Nephron progenitor cell (in vitro differentiated cells): ENCODE results near the gene BSCL2.

Experiments used
- DNase-seq: peaks from one replicate; pipeline ENCODE4 v3.0.0; 2021
- H3K27ac Mint-ChIP-seq: 2 replicates; pipeline ENCODE4 v1.8.0; 2021; ENCODE audit warnings: mild to moderate bottlenecking, moderate library complexity, mixed read lengths
- H3K27me3 Mint-ChIP-seq: 2 replicates; pipeline ENCODE4 v1.8.0; 2021; ENCODE audit warnings: mild to moderate bottlenecking, low read depth, mixed read lengths; ENCODE audit not compliant: poor library complexity
- H3K36me3 Mint-ChIP-seq: 2 replicates; pipeline ENCODE4 v1.8.0; 2021; ENCODE audit warnings: low read depth, mixed read lengths
- H3K4me1 Mint-ChIP-seq: 2 replicates; pipeline ENCODE4 v1.8.0; 2021; ENCODE audit warnings: mixed read lengths
- H3K4me3 Mint-ChIP-seq: 2 replicates; pipeline ENCODE4 v1.8.0; 2021; ENCODE audit warnings: mild to moderate bottlenecking, moderate library complexity, mixed read lengths
- H3K9me3 Mint-ChIP-seq: 2 replicates; pipeline ENCODE4 v1.8.0; 2021; ENCODE audit warnings: mild to moderate bottlenecking, moderate library complexity, mixed read lengths
- CTCF ChIP-seq: fragments of 200-600 bp; sonication (generic); IDR thresholded peaks from 2 replicates; pipeline ENCODE4 v1.5.0; 2021; ENCODE audit warnings: antibody characterized with exemption

BSCL2 gene

GRCh38 chr11:62648185-62648966 lies 58.8 kb downstream of the BSCL2 start:
- no peak overlapping the region for H3K4me3 Mint-ChIP-seq
- H3K27ac Mint-ChIP-seq, result no peak overlapping the region
- peaks cover 4% of the 10 kb centered on the region for H3K27me3 Mint-ChIP-seq
- no peaks in the 10 kb centered on the region for H3K9me3 Mint-ChIP-seq
- peaks cover 38% of the 10 kb centered on the region for H3K4me1 Mint-ChIP-seq
- H3K36me3 Mint-ChIP-seq, result peaks cover 20% of the 10 kb centered on the region
- no peak for DNase-seq
- TF ChIP-seq CTCF, result no peak

- Mint-ChIP-seq H3K4me1 (peaks cover 35% of the 10 kb centered on the region), H3K27me3 (peaks cover 4% of the 10 kb centered on the region), H3K36me3 (peaks cover 20% of the 10 kb centered on the region), H3K4me3 (no peak overlapping the region), H3K27ac (peak overlapping the region; percentile 32), H3K9me3 (no peaks in the 10 kb centered on the region)
- DNase-seq, result no peak
- TF ChIP-seq CTCF, result no peak
These were observed 59.6 kb downstream of the BSCL2 start for GRCh38 chr11:62647609-62648005.

- Mint-ChIP-seq H3K4me3 (peak overlapping the region; percentile 99), H3K27ac (peak overlapping the region; percentile 99), H3K4me1 (peaks cover 29% of the 10 kb centered on the region), H3K9me3 (no peaks in the 10 kb centered on the region), H3K27me3 (peaks cover 4% of the 10 kb centered on the region), H3K36me3 (peaks cover 20% of the 10 kb centered on the region)
- no peak for DNase-seq
- TF ChIP-seq CTCF, result no peak
These were observed 60.2 kb downstream of the BSCL2 start for GRCh38 chr11:62646825-62647608.

- peaks cover 24% of the 10 kb centered on the region for H3K36me3 Mint-ChIP-seq
- peaks cover 6% of the 10 kb centered on the region for H3K27me3 Mint-ChIP-seq
- H3K27ac Mint-ChIP-seq, result peak within 1 kb of the TSS; percentile 99
- H3K9me3 Mint-ChIP-seq, result no peaks in the 10 kb centered on the region
- H3K4me1 Mint-ChIP-seq, result peaks cover 25% of the 10 kb centered on the region
- TF ChIP-seq CTCF, result no peak
- H3K4me3 Mint-ChIP-seq, result peak within 1 kb of the TSS; percentile 99
- DNase-seq, result peak; percentile 99
These were observed 61.0 kb downstream of the BSCL2 start, which contains the start of gene GANAB for GRCh38 chr11:62645946-62646824. GANAB (minus strand) TSS chr11:62646613; CDS start chr11:62646599, 14 bp downstream.

GRCh38 chr11:62645671-62645945 lies 61.6 kb downstream of the BSCL2 start:
- peaks cover 29% of the 10 kb centered on the region for H3K36me3 Mint-ChIP-seq
- peak overlapping the region; percentile 99 for H3K27ac Mint-ChIP-seq
- H3K4me1 Mint-ChIP-seq, result peaks cover 29% of the 10 kb centered on the region
- no peaks in the 10 kb centered on the region for H3K9me3 Mint-ChIP-seq
- no peak for DNase-seq
- H3K27me3 Mint-ChIP-seq, result peaks cover 6% of the 10 kb centered on the region
- H3K4me3 Mint-ChIP-seq, result peak overlapping the region; percentile 99
- no peak for TF ChIP-seq CTCF
